Measurements from ENCODE around the gene SPOCK2.
"Not testable (repeated sequence)": the region's sequence is repeated elsewhere in the genome, so short reads cannot be mapped to it uniquely, and the experiment has no call there.

SPOCK2 gene

GRCh38 chr10:72087969-72088888, at the start of gene SPOCK2:
Gene SPOCK2, minus strand, starts transcription at chr10:72088551. Its CDS starts 223 bp downstream, at chr10:72088328.
- DNase-seq (ENCODE audit: low spot score) = peak; percentile 79

GRCh38 chr10:72137583-72137982, 49.2 kb upstream of the SPOCK2 start:
- DNase-seq (ENCODE audit: low spot score) = no peak

GRCh38 chr10:72136225-72136624, 47.9 kb upstream of the SPOCK2 start:
- not testable (repeated sequence) for DNase-seq (ENCODE audit: low spot score)

- DNase-seq (ENCODE audit: low spot score) = peak; percentile 10
Observed at GRCh38 chr10:72134785-72135767, 46.7 kb upstream of the SPOCK2 start.

GRCh38 chr10:72133517-72133916, 45.2 kb upstream of the SPOCK2 start:
- DNase-seq (ENCODE audit: low spot score) = no peak

- no peak for DNase-seq (ENCODE audit: low spot score)
Observed at GRCh38 chr10:72132854-72133253, 44.5 kb upstream of the SPOCK2 start.

- DNase-seq (ENCODE audit: low spot score) = no peak
Observed at GRCh38 chr10:72127571-72127970, 39.2 kb upstream of the SPOCK2 start.

GRCh38 chr10:72126872-72127232, 38.5 kb upstream of the SPOCK2 start:
- no peak for DNase-seq (ENCODE audit: low spot score)

GRCh38 chr10:72126184-72126871, 38.0 kb upstream of the SPOCK2 start:
- peak; percentile 41 for DNase-seq (ENCODE audit: low spot score)

- DNase-seq (ENCODE audit: low spot score) = no peak
Observed at GRCh38 chr10:72124989-72125388, 36.6 kb upstream of the SPOCK2 start.

- DNase-seq (ENCODE audit: low spot score) = no peak
Observed at GRCh38 chr10:72124381-72124780, 36.0 kb upstream of the SPOCK2 start.

- DNase-seq (ENCODE audit: low spot score) = no peak
Observed at GRCh38 chr10:72123616-72124015, 35.3 kb upstream of the SPOCK2 start.

GRCh38 chr10:72122221-72122620, 33.9 kb upstream of the SPOCK2 start:
- DNase-seq (ENCODE audit: low spot score) = no peak

- no peak for DNase-seq (ENCODE audit: low spot score)
Observed at GRCh38 chr10:72121389-72121788, 33.0 kb upstream of the SPOCK2 start.

- no peak for DNase-seq (ENCODE audit: low spot score)
Observed at GRCh38 chr10:72116372-72116771, 28.0 kb upstream of the SPOCK2 start.

- no peak for DNase-seq (ENCODE audit: low spot score)
Observed at GRCh38 chr10:72114706-72115450, 26.5 kb upstream of the SPOCK2 start.

GRCh38 chr10:72110673-72111401, 22.5 kb upstream of the SPOCK2 start:
- no peak for DNase-seq (ENCODE audit: low spot score)

- no peak for DNase-seq (ENCODE audit: low spot score)
Observed at GRCh38 chr10:72109636-72110157, 21.3 kb upstream of the SPOCK2 start.

- no peak for DNase-seq (ENCODE audit: low spot score)
Observed at GRCh38 chr10:72108830-72109635, 20.7 kb upstream of the SPOCK2 start.

GRCh38 chr10:72108004-72108370, 19.6 kb upstream of the SPOCK2 start:
- DNase-seq (ENCODE audit: low spot score) = not testable (repeated sequence)
